ENCODE data around the gene TTC33.
A peak's percentile ranks its signal among the peaks of the same experiment; 100 is the strongest.
"Not testable (repeated sequence)": the region's sequence is repeated elsewhere in the genome, so short reads cannot be mapped to it uniquely, and the experiment has no call there.

The TTC33 gene, protein sequence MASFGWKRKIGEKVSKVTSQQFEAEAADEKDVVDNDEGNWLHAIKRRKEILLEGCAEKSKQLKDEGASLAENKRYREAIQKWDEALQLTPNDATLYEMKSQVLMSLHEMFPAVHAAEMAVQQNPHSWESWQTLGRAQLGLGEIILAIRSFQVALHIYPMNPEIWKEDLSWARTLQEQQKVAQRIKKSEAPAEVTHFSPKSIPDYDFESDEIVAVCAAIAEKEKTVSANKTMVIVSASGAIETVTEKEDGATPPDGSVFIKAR

DNA sequence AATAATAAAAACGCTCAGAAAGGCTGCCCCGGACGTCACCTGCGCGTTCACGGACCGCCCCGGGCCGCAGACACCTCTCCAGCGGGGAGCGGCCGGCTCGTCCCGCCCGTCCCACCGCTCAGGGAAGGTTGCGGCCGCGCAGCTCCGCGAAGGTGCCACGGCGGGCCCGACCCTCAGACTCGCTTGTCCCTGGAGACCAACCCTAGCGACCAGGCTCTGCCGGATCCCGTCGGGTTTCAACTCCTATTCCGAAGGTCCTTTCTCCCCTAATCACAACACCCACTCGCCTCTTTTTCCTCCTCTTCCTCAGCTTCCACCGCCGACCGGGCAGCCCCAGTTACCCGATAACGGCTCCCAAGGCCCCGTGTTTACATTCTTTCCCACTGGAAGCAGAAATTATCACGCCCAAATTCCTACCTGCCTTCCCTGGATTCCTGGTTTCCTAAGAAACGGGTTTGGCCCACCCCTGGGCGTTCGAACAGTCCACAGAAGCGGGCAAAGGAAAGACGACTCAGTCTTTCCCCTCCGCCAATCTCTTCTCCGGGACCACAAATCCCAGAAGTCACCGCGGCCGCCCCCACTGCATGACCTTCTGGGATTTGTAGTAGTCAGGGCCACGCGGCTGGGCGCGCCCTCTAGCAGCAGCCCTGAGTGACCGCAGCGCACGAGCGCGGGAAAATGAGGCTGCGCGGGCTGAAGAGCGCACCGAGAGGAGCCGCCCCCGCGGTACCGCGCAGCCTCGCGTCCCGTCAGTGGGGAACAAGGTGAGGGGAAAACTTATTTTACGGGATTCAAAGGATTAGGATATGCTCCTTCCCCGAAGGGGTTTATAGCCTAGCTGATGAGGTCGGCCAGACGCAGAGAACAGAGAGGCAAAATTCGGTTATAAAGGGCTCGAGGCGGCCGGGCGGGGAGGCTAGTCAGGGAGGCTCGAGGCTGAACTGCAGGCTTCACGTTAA is at the start of gene TTC33:
Gene TTC33 (minus strand): TSS at position 555 of the 959 bp plus-strand sequence. CDS start 8,943 bp downstream, outside the sequence.
- DNase-seq, result peak; percentile 98

DNA sequence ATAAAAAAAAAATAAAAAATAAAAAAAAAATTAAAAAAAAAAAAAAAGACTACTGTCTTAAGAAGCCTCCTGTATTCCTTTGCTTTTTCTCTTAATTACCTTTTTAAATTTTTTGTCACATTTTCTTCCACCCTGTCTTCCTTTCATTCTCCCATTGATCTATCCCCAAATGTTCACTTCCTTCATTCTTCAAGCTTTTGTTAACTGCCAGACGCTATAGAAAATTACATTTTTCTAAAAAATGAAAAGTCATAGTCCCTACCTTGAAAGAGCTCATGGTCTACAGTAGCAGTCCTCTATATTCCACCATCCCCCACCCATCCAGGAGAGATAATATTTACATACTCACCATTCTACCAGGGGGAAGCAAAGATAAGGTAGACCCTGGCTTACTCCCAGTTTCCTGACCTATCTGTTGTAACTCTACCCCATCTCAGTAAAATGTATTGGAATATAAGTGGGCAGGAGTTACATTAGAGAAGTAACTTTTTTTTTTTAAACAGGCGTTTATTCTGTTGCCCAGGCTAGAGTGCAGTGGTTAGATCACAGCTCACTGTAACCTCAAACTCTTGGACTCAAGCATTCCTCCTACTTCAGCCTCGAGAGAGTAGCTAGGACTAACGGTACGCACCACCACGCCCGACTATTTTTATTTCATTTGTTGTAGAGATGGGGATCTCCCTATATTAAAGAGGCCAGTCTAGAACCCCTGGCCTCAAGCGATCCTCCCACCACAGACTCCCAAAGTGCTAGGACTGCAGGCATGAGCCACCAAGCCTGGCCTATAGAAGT is 46.2 kb upstream of the TTC33 start:
- no peak for DNase-seq

DNA sequence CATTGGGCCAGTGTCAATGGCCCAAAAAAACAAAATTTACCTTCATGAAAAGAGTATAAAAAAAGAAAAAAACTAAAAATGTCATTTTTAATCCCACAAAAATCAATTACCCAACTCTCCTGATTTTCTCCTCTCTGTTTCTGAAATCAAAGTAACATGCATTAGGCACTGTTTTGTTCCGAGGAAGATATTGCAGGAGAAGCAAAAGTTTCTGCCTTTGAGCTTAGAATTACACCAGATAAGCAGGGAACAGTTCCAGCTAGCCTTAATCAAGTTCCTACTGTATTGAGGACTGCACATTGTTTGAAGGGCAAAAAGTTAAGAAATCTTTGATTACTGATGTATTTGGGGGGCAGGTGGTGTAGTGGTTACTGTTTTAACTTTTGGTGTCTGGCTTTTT is 43.5 kb upstream of the TTC33 start:
- no peak for DNase-seq

DNA sequence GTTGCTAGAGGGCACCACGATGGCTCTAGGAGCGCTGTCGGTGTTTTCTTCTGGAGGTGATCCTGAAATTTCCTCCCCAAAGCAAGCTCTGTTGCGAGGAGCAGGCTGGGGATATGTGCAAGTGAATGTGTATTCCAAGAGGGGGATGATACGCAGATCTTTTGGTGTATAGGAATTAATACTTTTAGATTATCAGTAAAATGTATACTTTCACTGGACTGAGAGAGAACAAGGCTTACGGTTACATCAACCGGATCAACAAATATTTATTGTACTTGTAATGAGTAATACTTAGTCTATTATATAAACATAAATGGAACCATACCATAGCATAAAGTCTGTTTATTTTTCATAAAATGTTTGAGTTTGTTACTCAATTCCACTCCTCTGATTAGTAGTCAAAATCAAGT is 43.0 kb upstream of the TTC33 start:
- DNase-seq, result no peak

DNA sequence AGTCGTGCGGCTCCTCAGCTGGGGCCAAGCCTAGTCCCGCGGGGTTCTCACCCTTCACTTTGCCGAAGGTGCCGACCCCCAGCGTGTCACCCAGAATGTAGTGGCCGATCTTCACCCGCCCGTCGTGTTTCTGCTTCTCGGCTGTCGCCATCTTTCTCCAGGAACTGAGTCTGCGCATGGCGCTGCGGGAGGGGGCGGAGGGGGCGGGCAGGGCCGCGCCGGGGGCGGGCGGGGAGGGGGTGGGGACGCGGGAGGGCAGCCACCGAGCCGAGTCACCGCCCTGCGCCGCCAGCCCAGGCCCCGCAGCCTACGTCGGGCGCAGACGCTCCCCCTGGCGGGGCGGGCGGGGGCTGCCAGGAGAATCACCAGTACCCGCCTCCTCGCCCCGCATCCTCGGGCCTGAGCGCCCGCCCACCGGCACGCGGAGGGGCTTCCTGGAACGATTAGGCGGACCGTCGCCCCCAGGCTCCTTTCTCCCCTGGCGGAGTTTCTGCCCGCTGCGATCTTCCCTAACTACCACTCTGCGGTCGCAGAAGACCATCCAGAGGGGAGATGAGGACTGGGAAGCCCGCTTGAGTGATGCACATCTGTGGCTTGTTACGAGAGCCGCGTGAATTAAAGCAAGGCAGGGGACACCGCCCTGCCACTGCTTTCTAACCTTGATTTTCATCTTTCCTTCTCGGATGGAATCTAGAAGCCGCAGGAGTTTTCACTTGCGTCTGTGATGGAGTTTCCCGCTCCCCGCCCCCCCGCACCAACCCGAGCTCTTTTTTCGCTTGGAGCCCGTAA is 42.4 kb upstream of the TTC33 start, which contains the start of gene PRKAA1:
Gene PRKAA1 (minus strand): TSS at position 363 of the 789 bp plus-strand sequence. CDS start 185 bp downstream, at position 178.
- DNase-seq, result peak; percentile 84

DNA sequence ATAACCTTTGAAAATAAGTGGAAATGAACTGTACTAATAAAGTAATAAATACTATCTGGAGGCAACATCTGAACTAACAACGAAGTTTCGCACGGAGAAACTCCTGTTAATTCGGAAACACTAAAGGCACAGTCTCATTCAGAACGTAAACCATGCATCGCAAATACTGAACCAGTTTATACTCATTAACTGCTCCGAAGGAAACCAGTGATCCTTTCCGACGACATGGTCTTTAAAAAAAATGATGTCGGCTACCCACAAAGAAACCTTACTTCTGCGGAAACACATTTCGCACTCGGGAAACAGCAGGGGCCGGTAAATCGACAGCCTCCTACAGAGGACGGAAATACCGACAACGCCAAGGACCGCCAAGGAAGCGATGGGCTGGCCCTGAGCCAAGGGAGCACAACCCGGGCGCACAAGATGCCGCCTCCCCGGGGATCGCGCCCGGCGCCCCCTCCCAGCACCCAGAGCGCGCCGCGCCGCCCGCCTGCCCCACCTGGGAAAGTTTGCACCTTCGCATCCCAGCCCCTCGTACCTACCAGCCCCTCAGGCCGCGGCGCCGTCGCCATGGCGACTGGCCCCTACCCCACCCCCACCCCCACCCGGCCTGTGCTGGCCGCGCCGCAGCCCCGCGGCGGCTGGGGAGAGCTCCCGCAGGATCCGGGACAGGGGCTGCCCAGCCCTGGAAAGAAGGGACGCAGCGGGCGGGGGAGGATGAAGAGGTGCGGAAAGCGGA is 41.7 kb upstream of the TTC33 start:
- peak; percentile 72 for DNase-seq

DNA sequence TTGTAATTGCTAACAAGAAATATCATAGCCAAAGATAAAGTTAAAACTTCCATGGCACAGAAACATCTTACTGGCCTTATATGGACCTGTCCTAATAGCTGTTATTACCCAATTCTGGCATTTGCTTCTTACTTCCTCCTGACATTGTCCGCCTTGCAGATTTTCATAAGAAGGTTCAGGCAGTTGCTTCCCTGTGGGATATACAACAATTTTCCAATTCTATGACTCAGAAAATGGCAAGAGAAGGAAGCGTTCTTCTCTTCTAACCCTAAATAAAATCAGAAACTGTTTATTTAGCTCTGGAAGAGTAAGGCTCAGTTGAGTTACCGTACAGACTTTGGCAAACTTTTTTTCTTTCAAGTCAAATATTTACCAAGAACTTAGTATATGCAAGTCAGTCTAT is 40.7 kb upstream of the TTC33 start:
- DNase-seq, result no peak

DNA sequence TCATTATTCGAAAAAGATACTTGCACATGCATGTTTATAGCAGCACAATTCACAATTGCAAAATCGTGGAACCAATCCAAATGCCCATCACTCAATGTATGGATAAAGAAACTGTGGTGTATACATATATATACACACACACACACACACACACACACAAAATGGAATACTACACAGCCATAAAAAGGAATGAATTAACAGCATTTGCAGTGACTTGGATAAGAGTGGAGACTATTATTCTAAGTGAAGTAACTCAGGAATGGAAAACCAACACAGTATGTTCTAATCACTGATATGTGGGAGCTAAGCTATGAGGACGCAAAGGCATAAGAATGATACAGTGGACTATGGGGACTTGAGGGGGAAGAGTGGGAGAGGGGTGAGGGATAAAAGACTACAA is 39.1 kb upstream of the TTC33 start:
- DNase-seq, result not testable (repeated sequence)

DNA sequence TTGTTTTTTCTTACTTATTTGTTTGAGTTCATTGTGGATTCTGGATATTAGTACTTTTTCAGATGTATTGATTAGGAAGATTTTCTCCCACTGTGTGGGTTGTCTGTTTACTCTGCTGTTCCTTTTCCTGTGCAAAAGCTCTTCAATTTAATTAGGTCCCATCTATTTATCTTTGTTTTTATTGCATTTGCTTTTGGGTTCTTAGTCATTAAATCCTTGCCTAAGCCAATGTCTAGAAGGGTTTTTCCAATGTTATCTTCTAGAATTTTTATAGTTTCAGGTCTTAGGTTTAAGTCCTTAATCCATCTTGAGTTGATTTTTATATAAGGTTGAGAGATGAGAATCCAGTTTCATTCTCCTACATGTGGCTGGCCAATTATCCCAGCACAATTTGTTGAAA is 38.6 kb upstream of the TTC33 start:
- DNase-seq, result not testable (repeated sequence)

DNA sequence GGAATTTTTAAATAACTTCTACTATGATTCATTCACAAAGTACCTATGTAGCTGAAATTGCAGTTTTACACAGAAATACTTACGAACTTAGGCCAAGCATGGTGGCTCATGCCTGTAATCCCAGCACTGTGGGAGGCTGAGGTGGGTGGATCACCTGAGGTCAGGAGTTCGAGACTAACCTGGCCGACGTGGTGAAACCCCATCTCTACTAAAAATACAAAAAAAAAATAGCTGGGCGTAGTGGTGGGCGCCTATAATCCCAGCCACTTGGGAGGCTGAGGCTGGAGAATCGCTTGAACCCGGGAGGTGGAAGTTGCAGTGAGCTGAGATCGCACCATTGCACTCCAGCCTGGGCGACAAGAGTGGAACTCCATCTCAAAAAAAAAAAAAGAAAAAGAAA is 36.9 kb upstream of the TTC33 start:
- not testable (repeated sequence) for DNase-seq

DNA sequence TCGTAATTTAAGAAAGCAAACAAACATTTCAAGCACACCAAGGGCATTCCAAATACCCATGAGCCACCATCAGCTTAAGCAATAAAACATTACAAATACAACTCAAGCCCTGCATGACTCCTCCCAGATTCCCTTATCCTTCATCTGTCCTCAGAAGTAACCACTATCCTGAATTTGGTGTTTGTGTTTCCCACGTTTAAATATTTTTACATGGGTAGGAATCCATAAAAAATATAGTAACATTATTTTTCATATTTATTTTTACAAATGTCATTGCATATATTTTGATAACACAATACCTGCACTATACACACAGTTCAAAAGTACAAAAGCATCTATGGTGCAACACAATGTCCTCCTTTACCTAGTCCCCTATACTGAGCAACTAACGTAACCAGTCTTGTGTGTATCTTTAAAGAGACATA is 36.0 kb upstream of the TTC33 start:
- no peak for DNase-seq

DNA sequence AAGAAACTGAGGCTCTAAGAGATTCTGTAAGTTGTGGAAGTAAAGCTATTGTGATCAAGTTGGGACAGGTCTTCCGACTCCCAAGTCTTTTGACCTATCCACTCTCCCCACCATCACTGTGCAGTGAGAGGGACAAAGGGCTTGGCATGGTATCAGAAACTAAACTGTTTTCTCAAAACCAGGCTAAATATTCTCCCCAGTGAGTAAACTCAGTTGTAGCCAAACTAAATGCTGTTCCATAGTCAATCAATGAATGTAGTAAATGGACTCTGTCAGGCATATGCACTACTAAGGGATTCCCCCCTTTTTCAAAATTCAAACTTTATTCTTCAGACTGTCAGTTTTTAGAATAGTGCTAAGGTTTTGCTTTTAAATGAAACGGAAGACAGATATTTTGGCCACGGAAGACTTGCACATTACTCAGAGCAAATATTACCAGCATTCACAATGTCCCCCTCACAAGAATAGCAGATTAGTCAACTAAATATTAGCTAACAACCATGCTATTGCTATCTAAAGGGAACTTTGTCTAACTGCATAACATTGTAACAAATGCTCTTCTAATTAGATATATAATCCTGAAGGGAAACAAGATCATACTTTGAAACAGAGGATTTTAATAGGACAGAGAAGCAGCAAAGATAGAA is 35.3 kb upstream of the TTC33 start:
- no peak for DNase-seq

DNA sequence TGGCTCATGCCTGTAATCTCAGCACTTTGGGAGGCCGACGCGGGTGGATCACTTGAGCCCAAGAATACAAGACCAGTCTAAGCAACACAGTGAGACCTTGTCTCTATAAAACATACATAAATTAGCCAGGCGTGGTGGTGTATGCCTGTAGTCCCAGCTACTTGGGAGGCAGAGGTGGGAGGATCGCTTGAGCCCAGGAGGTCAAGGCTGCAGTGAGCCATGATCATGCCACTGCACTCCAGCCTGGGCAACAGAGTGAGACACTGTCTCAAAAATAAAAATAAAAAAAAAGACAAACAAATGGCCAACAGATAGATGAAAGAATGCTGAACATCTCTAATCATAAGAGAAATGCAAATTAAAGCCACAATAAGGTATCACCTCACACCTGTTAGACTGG is 33.2 kb upstream of the TTC33 start:
- not testable (repeated sequence) for DNase-seq

DNA sequence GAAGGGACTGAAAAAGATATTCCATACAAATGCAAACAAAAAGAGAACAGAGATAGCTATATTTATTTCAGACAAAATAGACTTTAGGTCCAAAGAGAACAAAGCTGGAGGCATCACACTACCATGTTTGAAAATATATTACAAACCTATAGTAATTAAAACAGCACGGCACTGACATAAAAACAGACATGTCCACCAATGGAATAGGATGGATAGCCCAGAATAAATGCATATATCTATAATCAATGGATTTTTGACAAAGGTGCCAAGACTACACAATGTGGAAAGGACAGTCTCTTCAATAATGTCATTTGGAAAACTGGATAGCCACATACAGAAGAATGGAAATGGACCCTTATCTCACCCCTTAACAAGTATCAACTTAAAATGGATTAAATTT is 32.2 kb upstream of the TTC33 start:
- DNase-seq, result no peak

DNA sequence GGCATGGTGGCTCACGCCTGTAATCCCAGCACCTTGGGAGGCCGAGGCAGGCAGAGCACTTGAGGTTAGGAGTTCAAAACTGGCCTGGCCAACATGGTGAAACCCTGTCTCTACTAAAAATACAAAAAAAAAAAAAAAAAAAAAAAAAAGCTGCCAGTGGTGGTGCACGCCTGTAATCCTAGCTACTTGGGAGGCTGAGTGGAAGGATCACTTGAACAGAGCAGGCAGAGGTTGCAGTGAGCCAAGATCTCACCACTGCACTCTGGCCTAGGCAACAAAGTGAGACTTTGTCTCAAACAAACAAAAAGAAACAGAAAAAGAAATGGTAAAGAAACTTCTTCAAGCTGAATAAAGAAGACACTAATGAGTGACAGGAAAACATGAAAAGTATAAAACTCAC is 30.9 kb upstream of the TTC33 start:
- not testable (repeated sequence) for DNase-seq

DNA sequence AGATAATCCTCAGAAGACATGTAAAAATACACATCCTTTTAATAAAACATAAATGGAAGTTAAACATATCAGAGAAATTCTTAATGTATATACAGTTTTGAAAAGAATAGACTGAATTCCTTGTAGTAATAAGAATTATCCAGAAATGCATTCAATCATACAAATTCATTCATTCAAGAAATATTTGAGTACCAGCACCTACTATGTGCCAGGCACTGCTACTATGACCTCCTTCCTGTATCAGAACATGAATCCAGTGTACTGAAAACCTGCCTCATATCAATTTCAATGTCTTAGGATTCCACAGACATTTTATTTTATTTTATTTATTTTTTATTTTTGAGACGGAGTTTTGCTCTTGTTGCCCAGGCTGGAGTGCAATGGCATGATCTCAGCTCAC is 29.2 kb upstream of the TTC33 start:
- DNase-seq, result no peak

DNA sequence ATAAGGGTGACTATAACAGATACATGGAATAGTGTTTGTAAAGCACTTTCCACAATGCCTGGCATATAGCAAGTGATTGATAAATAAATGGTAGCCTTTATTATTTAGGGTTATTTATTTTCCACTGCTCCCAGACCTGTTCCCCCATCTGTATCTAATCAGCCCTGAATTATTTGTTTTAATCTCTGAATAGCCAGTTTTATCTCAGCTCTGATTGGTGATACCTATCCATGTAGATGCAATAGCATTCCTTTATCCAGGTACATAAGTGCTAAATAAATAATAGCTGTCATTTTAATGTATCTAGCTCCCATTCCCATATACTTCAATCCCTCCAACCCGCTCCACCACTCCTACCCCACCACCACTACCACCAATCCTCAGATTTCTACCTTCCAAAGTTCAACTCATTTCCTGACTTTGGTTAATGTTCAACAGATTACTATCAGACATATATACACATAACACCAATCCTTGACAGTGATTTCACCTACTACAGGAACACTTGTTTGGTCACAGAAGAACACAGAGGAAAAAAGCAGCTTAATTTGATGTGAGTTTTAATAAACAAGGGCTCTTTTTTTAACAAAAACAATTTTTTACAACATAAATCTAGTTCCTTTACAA is 28.4 kb upstream of the TTC33 start:
- no peak for DNase-seq

DNA sequence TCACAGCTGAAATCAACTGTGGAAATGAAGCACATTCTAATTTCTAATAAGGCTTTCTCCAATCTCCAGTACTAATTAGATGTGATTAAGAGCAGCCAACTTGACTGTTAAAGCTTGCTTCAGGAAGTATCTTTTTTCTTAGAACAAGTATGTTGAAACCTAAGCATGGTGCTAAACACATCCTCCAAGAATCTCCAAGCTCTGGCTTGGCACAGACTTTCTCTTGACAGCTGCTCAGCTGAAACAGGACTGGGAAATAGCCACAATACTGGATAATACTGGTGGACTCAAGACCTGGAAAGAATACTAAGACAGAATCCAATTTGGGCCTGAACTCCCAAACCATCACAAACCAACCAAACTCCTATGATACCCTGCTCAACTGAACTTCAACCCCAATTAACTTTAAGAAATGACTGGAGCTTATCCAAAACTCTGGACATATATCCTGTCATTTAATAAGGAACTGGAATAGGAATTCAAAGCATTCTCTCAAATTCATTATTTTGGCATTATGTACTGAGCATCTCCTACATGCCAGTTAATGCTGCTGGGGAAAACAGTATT is 26.2 kb upstream of the TTC33 start:
- no peak for DNase-seq

DNA sequence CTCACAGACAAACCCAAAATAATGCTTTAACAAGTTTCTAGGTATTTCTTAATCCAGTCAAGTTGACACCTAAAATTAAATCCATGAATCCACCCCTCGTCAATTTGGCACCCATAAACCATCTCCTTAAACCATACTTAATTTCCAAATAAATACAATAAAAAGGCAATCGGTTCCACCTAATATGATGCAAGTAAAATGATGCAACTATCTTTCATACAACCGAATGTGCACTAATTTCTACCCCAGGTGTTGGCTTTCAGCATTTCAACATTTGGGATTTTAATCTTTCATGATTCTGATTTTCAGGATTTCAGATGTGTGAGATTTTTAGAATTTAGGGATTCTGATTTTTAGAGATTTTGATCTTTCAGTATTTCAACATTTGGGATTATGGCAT is 25.1 kb upstream of the TTC33 start:
- DNase-seq, result no peak

DNA sequence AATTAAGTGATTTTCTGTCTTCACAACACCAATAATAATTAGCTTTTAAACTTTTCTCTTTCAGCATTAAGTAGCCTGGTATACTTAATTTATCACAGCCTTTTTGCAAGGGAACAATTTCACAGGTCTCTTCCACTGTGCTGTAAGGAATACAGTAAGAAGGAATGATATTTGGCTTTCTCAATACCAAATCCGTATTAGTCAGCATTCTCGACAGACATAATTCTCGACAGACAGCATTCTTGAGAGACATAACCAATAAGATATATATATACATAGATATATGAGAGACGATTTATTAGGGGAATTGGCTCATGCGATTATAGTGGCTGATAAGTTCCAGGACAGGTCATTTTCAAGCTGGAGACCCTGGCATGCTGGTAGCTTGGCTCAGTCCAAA is 24.4 kb upstream of the TTC33 start:
- DNase-seq, result no peak

Measured in SHP77 treated with DMSO at 0.1 percent for 48 hours (cell line).